ENCODE measurements around the gene RAB23. TPM values are rescaled to one million over a fixed set of nuclear protein-coding genes. Genes with fewer than 3 reads are reported as not detected.

RAB23 gene
- total RNA-seq, 2 donors from 2014 or later, result 21.0 to 29.8 TPM

- H3K36me3 ChIP-seq (ENCODE audit: control insufficient read depth, insufficient read depth, low read length), result peaks cover 55% of the 10 kb centered on the region
- no peak for DNase-seq
- H3K27ac ChIP-seq (ENCODE audit: low read depth, low read length), result no peak overlapping the region
- H3K4me1 ChIP-seq (ENCODE audit: control insufficient read depth, insufficient read depth, low read length), result no peaks in the 10 kb centered on the region
- H3K27ac Mint-ChIP-seq, result no peak overlapping the region
- H3K27me3 ChIP-seq (ENCODE audit: control insufficient read depth, insufficient read depth, low read length, poor library complexity, severe bottlenecking), result no peaks in the 10 kb centered on the region
- H3K4me3 Mint-ChIP-seq, result no peak overlapping the region
- no peak overlapping the region for H3K4me3 ChIP-seq (ENCODE audit: low read length)
- H3K27me3 Mint-ChIP-seq (ENCODE audit: insufficient read depth), result no peaks in the 10 kb centered on the region
- no peaks in the 10 kb centered on the region for H3K4me1 Mint-ChIP-seq
- no peak overlapping the region for H3K9ac ChIP-seq (ENCODE audit: extremely low read depth, low read length, poor library complexity, severe bottlenecking)
- TF ChIP-seq, protein P1, sequence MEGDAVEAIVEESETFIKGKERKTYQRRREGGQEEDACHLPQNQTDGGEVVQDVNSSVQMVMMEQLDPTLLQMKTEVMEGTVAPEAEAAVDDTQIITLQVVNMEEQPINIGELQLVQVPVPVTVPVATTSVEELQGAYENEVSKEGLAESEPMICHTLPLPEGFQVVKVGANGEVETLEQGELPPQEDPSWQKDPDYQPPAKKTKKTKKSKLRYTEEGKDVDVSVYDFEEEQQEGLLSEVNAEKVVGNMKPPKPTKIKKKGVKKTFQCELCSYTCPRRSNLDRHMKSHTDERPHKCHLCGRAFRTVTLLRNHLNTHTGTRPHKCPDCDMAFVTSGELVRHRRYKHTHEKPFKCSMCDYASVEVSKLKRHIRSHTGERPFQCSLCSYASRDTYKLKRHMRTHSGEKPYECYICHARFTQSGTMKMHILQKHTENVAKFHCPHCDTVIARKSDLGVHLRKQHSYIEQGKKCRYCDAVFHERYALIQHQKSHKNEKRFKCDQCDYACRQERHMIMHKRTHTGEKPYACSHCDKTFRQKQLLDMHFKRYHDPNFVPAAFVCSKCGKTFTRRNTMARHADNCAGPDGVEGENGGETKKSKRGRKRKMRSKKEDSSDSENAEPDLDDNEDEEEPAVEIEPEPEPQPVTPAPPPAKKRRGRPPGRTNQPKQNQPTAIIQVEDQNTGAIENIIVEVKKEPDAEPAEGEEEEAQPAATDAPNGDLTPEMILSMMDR (conservative IDR thresholded peaks at IDR 0.05), result no peak
- no peaks in the 10 kb centered on the region for H3K9me3 Mint-ChIP-seq
- WGBS, 2 experiments (ENCODE audit: insufficient coverage in 1 of 2, insufficient read length in 1 of 2), result 92 to 100% methylated on average over 1 to 2 of the region's 2 CpGs
- peaks cover 42% of the 10 kb centered on the region for H3K36me3 Mint-ChIP-seq (ENCODE audit: low read depth)
- H3K9me3 ChIP-seq (ENCODE audit: control insufficient read depth, low read length), result no peaks in the 10 kb centered on the region
Observed at GRCh38 chr6:57183336-57183735, 38.8 kb downstream of the RAB23 start.

DNA sequence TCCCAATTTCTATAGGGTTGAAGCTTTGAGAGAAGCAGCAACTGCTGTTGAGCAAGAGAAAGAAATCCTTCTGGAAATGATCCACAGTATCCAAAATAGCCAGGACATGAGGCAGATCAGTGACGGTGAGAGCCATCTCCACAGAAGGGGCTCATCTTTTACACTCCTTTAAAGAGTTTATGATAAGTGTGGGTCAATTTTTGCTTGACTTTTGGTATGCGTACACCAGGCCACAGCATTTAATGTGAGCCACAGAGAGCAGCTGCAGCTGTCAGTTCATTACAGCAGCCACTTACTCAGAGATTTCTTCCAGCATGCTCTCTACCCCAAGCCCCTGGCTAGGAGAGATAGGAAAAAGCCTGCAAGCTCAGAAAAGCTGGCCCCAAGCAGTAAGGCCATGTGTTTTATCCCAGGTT lies 40.1 kb downstream of the RAB23 start:
- 97 to 100% methylated on average over 1 to 2 of the region's 2 CpGs for WGBS, 2 experiments (ENCODE audit: insufficient coverage in 1 of 2, insufficient read length in 1 of 2)
- Histone ChIP-seq H3K9me3 (ENCODE audit: control insufficient read depth, low read length) (no peaks in the 10 kb centered on the region), H3K27me3 (ENCODE audit: control insufficient read depth, insufficient read depth, low read length, poor library complexity, severe bottlenecking) (no peaks in the 10 kb centered on the region), H3K27ac (ENCODE audit: low read depth, low read length) (no peak overlapping the region), H3K9ac (ENCODE audit: extremely low read depth, low read length, poor library complexity, severe bottlenecking) (no peak overlapping the region), H3K4me1 (ENCODE audit: control insufficient read depth, insufficient read depth, low read length) (no peaks in the 10 kb centered on the region), H3K4me3 (ENCODE audit: low read length) (no peak overlapping the region), H3K36me3 (ENCODE audit: control insufficient read depth, insufficient read depth, low read length) (peaks cover 49% of the 10 kb centered on the region)
- TF ChIP-seq, protein P1 (conservative IDR thresholded peaks at IDR 0.05), result no peak
- H3K4me1 Mint-ChIP-seq, result no peaks in the 10 kb centered on the region
- no peaks in the 10 kb centered on the region for H3K27me3 Mint-ChIP-seq (ENCODE audit: insufficient read depth)
- H3K9me3 Mint-ChIP-seq, result no peaks in the 10 kb centered on the region
- DNase-seq, result no peak
- H3K27ac Mint-ChIP-seq, result no peak overlapping the region
- H3K4me3 Mint-ChIP-seq, result no peak overlapping the region
- peaks cover 44% of the 10 kb centered on the region for H3K36me3 Mint-ChIP-seq (ENCODE audit: low read depth)

DNA sequence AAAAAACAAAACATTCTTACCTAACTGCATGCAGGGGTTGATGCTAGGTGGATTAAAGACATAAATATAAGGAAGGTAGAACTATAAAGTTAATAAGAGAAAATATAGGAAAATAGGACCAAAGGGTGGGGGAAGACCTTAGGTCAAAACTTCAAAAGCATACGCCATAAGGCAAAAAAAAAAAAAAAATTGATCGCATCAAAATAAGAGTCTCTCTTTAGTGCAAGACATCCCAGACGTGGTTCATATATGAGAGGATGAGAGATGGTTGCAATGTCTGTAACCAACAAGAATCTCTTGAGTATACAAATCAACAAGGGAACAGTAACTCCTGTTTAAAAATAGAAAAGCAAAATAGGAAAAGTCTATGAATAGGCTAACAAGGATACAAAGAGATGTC lies 41.5 kb downstream of the RAB23 start:
- H3K27me3 Mint-ChIP-seq (ENCODE audit: insufficient read depth), result no peaks in the 10 kb centered on the region
- H3K4me3 ChIP-seq (ENCODE audit: low read length), result no peak overlapping the region
- 98 to 100% methylated on average over 2 to 3 of the region's 3 CpGs for WGBS, 2 experiments (ENCODE audit: insufficient coverage in 1 of 2, insufficient read length in 1 of 2)
- H3K27ac Mint-ChIP-seq, result no peak overlapping the region
- no peaks in the 10 kb centered on the region for H3K9me3 ChIP-seq (ENCODE audit: control insufficient read depth, low read length)
- H3K9me3 Mint-ChIP-seq, result no peaks in the 10 kb centered on the region
- no peak overlapping the region for H3K9ac ChIP-seq (ENCODE audit: extremely low read depth, low read length, poor library complexity, severe bottlenecking)
- no peak overlapping the region for H3K27ac ChIP-seq (ENCODE audit: low read depth, low read length)
- peaks cover 40% of the 10 kb centered on the region for H3K36me3 ChIP-seq (ENCODE audit: control insufficient read depth, insufficient read depth, low read length)
- H3K4me3 Mint-ChIP-seq, result no peak overlapping the region
- no peak for DNase-seq
- H3K27me3 ChIP-seq (ENCODE audit: control insufficient read depth, insufficient read depth, low read length, poor library complexity, severe bottlenecking), result no peaks in the 10 kb centered on the region
- no peaks in the 10 kb centered on the region for H3K4me1 ChIP-seq (ENCODE audit: control insufficient read depth, insufficient read depth, low read length)
- H3K4me1 Mint-ChIP-seq, result no peaks in the 10 kb centered on the region
- TF ChIP-seq, protein P1 (conservative IDR thresholded peaks at IDR 0.05), result no peak
- H3K36me3 Mint-ChIP-seq (ENCODE audit: low read depth), result peaks cover 40% of the 10 kb centered on the region

All from endodermal cell (in vitro differentiated cells).